SK-N-MC (cell line): Measurements from ENCODE around the gene HOXB9.

Source experiments
- DNase-seq: peaks from one replicate; pipeline ENCODE4 v3.0.0-alpha.2; 2011; ENCODE audit warnings: low read depth, low spot score
- H3K27ac ChIP-seq: fragments of 200-600 bp; sonication (generic); 2 replicates; pipeline ENCODE4 v1.5.1; 2016; ENCODE audit warnings: mixed run types
- H3K36me3 ChIP-seq: fragments of 200-600 bp; sonication (generic); 2 replicates; pipeline ENCODE4 v1.6.1; 2017; ENCODE audit warnings: antibody characterized with exemption, low read length, mixed read lengths; ENCODE audit not compliant: insufficient read depth
- H3K4me3 ChIP-seq: fragments of 200-600 bp; sonication (generic); 2 replicates; pipeline ENCODE4 v1.5.1; 2016
- H3K9ac ChIP-seq: fragments of 200-600 bp; sonication (generic); 2 replicates; pipeline ENCODE4 v1.8.0; 2017; ENCODE audit warnings: mixed run types, mixed read lengths; ENCODE audit not compliant: insufficient read length
- H3K9me3 ChIP-seq: fragments of 200-600 bp; sonication (generic); 2 replicates; pipeline ENCODE4 v1.6.1; 2017; ENCODE audit warnings: low read depth, mild to moderate bottlenecking, antibody characterized with exemption, low read length, moderate library complexity, mixed read lengths
- EZH2 ChIP-seq: fragments of 200-600 bp; sonication (generic); IDR thresholded peaks from one replicate; pipeline ENCODE4 v1.6.1; 2017; ENCODE audit warnings: antibody characterized with exemption
- FOXP2 ChIP-seq: optimal IDR thresholded peaks from 2 replicates; pipeline ENCODE3; 2011; ENCODE audit warnings: mild to moderate bottlenecking, moderate library complexity; ENCODE audit not compliant: insufficient read depth; ENCODE audit errors: extremely low read length, control extremely low read depth
- POLR2AphosphoS5 ChIP-seq: IDR thresholded peaks from 2 replicates; pipeline ENCODE4 v1.6.1; 2012; ENCODE audit warnings: mild to moderate bottlenecking, low read depth, low read length, borderline replicate concordance

HOXB9 gene

GRCh38 chr17:48627623-48628521 lies 1.7 kb upstream of the HOXB9 start:
- TF ChIP-seq FOXP2 (no peak), EZH2 (no peak), POLR2AphosphoS5 (no peak)
- H3K36me3 ChIP-seq = no peaks in the 10 kb centered on the region
- H3K9me3 ChIP-seq = no peaks in the 10 kb centered on the region
- no peak overlapping the region for H3K9ac ChIP-seq
- DNase-seq = no peak
- H3K4me3 ChIP-seq = no peak overlapping the region
- no peak overlapping the region for H3K27ac ChIP-seq

DNA sequence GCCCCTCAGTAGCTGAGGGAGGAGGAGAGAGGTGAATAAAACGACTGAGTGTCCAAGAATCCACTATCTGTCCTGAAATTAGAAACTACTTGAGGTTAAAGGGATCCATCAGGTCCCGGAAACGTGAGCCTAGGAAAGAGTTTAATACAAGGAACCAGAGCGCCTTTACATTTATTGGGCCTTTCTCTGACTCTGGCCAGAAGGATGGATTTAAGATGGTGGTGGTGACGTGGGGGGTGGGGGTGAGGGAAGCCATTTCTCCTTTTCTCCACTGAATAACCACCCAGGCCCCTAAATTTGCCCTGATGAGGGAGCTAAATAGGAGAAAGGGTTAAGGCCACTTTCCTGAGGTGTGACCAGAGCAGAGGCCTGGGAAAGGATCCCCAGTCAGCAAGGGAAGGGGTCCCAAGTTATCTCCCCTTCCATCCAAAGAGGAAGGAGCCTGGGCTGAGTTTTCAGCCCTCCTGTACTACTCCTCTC lies 1.0 kb upstream of the HOXB9 start:
- TF ChIP-seq EZH2 (no peak), POLR2AphosphoS5 (no peak), FOXP2 (no peak)
- H3K27ac ChIP-seq = no peak overlapping the region
- H3K4me3 ChIP-seq = peak overlapping the region; percentile 90
- H3K36me3 ChIP-seq = no peaks in the 10 kb centered on the region
- no peak for DNase-seq
- H3K9me3 ChIP-seq = no peaks in the 10 kb centered on the region
- peak overlapping the region; percentile 56 for H3K9ac ChIP-seq

- TF ChIP-seq EZH2 (no peak), FOXP2 (no peak), POLR2AphosphoS5 (no peak)
- no peaks in the 10 kb centered on the region for H3K9me3 ChIP-seq
- no peak overlapping the region for H3K27ac ChIP-seq
- DNase-seq = no peak
- H3K9ac ChIP-seq = peak overlapping the region; percentile 57
- no peaks in the 10 kb centered on the region for H3K36me3 ChIP-seq
- H3K4me3 ChIP-seq = peak overlapping the region; percentile 90
Observed at GRCh38 chr17:48625495-48626244, 488 bp downstream of the HOXB9 start.

- Histone ChIP-seq H3K27ac (no peak overlapping the region), H3K36me3 (no peaks in the 10 kb centered on the region), H3K9me3 (no peaks in the 10 kb centered on the region), H3K4me3 (peak overlapping the region; percentile 90), H3K9ac (peak overlapping the region; percentile 57)
- TF ChIP-seq POLR2AphosphoS5 (no peak), FOXP2 (no peak), EZH2 (no peak)
- DNase-seq = no peak
Observed at GRCh38 chr17:48624544-48625494, 1.3 kb downstream of the HOXB9 start.

- no peak overlapping the region for H3K27ac ChIP-seq
- TF ChIP-seq EZH2 (no peak), FOXP2 (no peak), POLR2AphosphoS5 (no peak)
- H3K9ac ChIP-seq = no peak overlapping the region
- H3K36me3 ChIP-seq = no peaks in the 10 kb centered on the region
- H3K4me3 ChIP-seq = peak overlapping the region; percentile 90; the same call in 1 of the 2 replicates
- H3K9me3 ChIP-seq = no peaks in the 10 kb centered on the region
- DNase-seq = no peak
Observed at GRCh38 chr17:48624118-48624517, 2.0 kb downstream of the HOXB9 start.

DNA sequence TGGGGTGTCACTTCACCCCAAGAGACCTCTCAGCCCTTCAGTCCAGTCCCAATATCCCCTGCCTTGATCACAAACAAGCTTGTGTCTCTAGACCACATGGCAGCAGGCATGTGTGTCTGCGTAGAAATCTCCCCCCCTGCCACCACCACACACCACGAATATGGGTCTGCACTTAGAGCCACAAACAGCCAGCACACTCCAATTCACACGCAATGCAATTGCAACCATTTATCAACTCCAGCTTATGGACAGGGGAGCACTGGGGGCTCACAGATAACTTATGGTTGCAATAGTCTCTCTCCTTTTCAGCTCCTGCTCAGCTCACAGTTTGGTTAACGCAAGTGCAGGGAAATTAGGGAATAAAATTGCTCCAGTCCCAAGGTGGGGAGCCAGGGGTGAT lies 2.6 kb downstream of the HOXB9 start:
- H3K4me3 ChIP-seq = no peak overlapping the region
- no peak for TF ChIP-seq POLR2AphosphoS5
- TF ChIP-seq FOXP2 = no peak
- no peak for TF ChIP-seq EZH2
- H3K9ac ChIP-seq = no peak overlapping the region

GRCh38 chr17:48622857-48623256 lies 3.3 kb downstream of the HOXB9 start:
- TF ChIP-seq EZH2 (no peak), FOXP2 (no peak), POLR2AphosphoS5 (no peak)
- H3K9me3 ChIP-seq = no peaks in the 10 kb centered on the region
- DNase-seq = no peak
- H3K27ac ChIP-seq = no peak overlapping the region
- H3K4me3 ChIP-seq = no peak overlapping the region
- no peaks in the 10 kb centered on the region for H3K36me3 ChIP-seq
- no peak overlapping the region for H3K9ac ChIP-seq

More for the DNA sequence above, 2.6 kb downstream of the HOXB9 start:
- no peak overlapping the region for H3K27ac ChIP-seq
- no peak for DNase-seq
- H3K36me3 ChIP-seq = no peaks in the 10 kb centered on the region
- H3K9me3 ChIP-seq = no peaks in the 10 kb centered on the region
